ENCODE results near the gene KLK15. TPM values are rescaled to one million over a fixed set of nuclear protein-coding genes. Genes with fewer than 3 reads are reported as not detected.

Gene KLK15
- total RNA-seq, 1 donor from 2014 or later: not detected

DNA sequence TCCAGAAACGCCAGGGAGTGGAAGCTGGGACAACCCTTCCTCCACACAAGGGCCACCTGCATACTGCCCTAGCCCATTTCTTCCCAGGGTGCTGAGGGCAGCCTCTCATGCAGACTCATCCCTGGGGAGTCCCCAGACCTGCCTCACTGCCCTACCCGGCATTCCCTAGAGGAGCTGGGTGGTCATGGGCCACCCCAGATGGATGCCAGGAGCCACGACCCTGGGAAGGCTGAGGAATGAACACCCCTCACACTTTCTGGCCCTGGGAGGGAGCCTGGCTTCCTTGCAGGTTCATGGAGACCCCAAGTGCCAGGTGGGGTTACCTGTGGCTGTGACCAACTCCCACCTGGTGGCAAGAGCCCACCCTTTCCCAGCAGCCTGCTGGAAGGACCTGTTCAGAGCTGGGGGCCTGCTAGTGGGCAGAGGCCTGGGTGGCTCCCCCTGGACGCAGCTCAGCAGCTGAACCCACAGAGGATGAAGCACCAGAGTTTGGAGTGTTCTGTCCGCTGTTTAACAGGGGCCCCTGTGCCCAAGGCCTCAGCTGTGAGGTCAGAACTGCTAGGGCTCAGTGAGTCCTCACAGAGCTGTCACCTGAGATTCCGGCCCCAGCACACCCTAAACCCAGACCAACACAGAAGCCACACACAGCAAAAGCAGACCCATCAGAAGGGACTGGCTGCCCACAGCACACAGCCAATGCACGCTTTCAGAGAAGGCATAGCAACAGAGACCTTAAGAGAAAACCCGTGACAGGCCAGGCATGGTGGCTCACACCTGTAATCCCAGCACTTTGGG lies 36.5 kb downstream of the KLK15 start:
- Histone ChIP-seq H3K36me3 (ENCODE audit: control insufficient read depth, insufficient read depth, low read length) (peaks cover 3% of the 10 kb centered on the region), H3K4me3 (ENCODE audit: low read depth, low read length) (no peak overlapping the region), H3K27me3 (ENCODE audit: control insufficient read depth, insufficient read depth, low read length) (peaks cover 5% of the 10 kb centered on the region)
- no peak for TF ChIP-seq CTCF (IDR thresholded peaks at IDR 0.05; ENCODE audit: insufficient read depth, low read length, poor library complexity, severe bottlenecking)
- no peak for DNase-seq (ENCODE audit: low read depth)

DNA sequence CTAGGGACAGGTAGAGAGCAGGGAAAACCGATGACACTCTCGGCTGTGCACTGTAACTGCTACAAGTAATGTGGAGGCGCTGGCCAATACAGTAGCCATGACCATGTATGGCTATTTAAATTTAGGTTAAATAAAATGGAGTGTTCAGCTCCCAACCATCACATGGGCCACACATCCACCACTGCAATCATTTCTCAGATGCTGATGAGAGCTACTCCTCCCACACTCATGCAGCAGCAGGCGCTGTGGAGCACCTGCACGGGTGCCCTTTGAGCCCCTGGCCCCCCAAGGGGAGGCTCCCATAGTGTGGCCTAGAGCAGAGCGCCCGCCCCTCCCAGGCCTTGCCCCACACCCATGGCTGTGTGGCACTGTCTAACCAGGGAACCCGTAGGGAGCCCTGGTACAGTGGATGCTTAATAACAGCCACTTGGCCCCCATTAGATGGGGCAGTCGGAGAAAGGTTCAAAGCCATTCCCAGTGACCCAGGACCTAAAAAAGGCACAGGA lies 37.2 kb downstream of the KLK15 start:
- Histone ChIP-seq H3K4me3 (ENCODE audit: low read depth, low read length) (no peak overlapping the region), H3K27me3 (ENCODE audit: control insufficient read depth, insufficient read depth, low read length) (peaks cover 5% of the 10 kb centered on the region), H3K36me3 (ENCODE audit: control insufficient read depth, insufficient read depth, low read length) (peaks cover 3% of the 10 kb centered on the region)
- no peak for DNase-seq (ENCODE audit: low read depth)
- TF ChIP-seq CTCF (IDR thresholded peaks at IDR 0.05; ENCODE audit: insufficient read depth, low read length, poor library complexity, severe bottlenecking): no peak

- no peak for DNase-seq (ENCODE audit: low read depth)
- Histone ChIP-seq H3K27me3 (ENCODE audit: control insufficient read depth, insufficient read depth, low read length) (peaks cover 5% of the 10 kb centered on the region), H3K36me3 (ENCODE audit: control insufficient read depth, insufficient read depth, low read length) (peaks cover 3% of the 10 kb centered on the region), H3K4me3 (ENCODE audit: low read depth, low read length) (no peak overlapping the region)
- TF ChIP-seq CTCF (IDR thresholded peaks at IDR 0.05; ENCODE audit: insufficient read depth, low read length, poor library complexity, severe bottlenecking): no peak
Measured at GRCh38 chr19:50795664-50796073, 37.7 kb downstream of the KLK15 start.

DNA sequence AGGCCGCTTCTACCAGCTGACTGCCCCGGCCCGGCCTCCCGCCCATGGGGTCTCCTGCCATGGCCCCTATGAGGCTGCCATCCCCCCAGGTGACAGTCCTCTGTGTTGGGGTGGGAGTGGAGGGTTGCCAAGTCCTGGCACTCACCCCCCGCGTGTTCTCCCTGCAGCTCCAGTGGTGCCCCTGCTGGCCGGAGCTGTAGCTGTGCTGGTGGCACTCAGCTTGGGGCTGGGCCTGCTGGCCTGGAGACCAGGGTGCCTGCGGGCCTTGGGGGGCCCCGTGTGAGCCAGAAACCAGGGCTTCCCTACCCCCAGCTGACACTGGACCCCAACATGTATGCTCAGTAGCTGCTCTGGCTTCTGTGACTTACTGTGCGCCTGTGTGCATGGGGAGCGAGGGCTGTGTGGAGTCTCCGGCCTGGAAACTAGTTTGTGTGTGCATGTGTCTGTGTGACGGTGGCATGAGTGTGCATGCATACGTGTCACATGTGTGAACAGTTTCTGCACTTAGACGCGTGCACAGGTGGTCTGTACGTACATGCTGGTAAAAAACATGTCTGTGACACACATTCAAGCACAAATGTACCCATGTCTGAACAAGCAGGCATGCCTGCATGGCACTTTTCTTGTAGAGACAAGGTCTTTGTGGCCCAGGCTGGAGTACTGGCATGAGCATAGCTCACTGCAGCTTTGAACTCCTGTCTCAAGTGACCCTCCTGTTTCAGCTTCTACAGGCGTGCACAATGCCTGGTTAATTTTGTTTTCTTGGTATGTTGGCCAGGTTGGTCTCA lies 38.3 kb downstream of the KLK15 start:
- Histone ChIP-seq H3K27me3 (ENCODE audit: control insufficient read depth, insufficient read depth, low read length) (peaks cover 5% of the 10 kb centered on the region), H3K36me3 (ENCODE audit: control insufficient read depth, insufficient read depth, low read length) (peaks cover 2% of the 10 kb centered on the region), H3K4me3 (ENCODE audit: low read depth, low read length) (no peak overlapping the region)
- DNase-seq (ENCODE audit: low read depth): no peak
- peak; percentile 34 for TF ChIP-seq CTCF (IDR thresholded peaks at IDR 0.05; ENCODE audit: insufficient read depth, low read length, poor library complexity, severe bottlenecking)

DNA sequence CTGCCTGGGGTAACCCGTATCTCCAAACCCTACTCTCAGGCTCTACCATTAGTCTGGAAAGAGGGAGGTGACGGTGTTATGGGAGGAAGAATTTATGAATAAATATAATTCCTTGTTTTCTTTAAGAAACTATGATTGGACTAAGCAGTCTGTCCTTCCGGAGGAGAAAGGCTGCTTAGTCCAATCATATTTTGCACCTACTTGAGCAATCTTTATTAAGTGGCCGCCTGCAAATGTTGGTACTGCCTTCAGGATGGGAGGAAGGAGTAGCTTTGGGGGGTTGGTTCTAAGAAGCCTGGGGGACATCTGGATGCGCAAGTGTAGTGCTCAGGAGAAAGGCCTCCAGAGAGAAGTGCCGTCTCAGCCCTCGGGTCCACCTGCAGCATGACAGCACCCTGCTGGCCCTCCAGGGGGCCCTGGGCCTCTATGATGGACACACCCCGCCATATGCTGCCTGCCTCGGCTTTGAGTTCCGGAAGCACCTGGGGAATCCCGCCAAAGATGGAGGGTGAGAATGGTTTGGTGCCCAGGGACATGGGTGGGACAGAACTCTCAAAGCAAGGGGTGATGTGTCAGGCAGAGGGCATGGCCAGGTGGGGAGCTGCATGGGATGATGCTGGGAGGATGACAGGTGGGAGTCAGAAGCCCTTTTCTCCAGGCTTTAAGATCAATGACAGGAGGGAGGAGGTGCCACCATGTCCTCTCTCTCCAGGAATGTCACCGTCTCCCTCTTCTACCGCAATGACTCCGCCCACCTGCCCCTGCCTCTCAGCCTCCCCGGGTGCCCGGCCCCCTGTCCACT lies 39.1 kb downstream of the KLK15 start:
- peaks cover 2% of the 10 kb centered on the region for H3K36me3 ChIP-seq (ENCODE audit: control insufficient read depth, insufficient read depth, low read length)
- peak; percentile 24 for TF ChIP-seq CTCF (IDR thresholded peaks at IDR 0.05; ENCODE audit: insufficient read depth, low read length, poor library complexity, severe bottlenecking)
- DNase-seq (ENCODE audit: low read depth): no peak
- H3K27me3 ChIP-seq (ENCODE audit: control insufficient read depth, insufficient read depth, low read length): peaks cover 5% of the 10 kb centered on the region
- no peak overlapping the region for H3K4me3 ChIP-seq (ENCODE audit: low read depth, low read length)

Measured in kidney epithelial cell (primary cell).